A673 (cell line): Measurements from ENCODE around the gene KCP. TPM values are rescaled to one million over a fixed set of nuclear protein-coding genes. Genes with fewer than 3 reads are reported as not detected.

ENCODE experiments used
- BruUV-seq: library from RNA; stranded (reverse); fragments of 400-500 nt; replicated peaks from 2 replicates; lab custom pipeline; 2021; lab: Mats Ljungman, UMichigan
- CTCF ChIA-PET: fragments of 300-600 bp; sonication (Branson Sonifier 250); formaldehyde crosslinking; loops from one replicate; lab custom pipeline; 2022; ENCODE audit warnings: antibody characterized with exemption; lab: Charles Lee
- POLR2A ChIA-PET: fragments of 300-600 bp; sonication (Branson Sonifier 250); formaldehyde crosslinking; loops from one replicate; lab custom pipeline; 2022; ENCODE audit warnings: antibody characterized with exemption; ENCODE audit not compliant: low non-redundant PET; lab: Charles Lee
- DNase-seq: peaks from one replicate; pipeline ENCODE4 v3.0.0-alpha.2; 2015; ENCODE audit warnings: low spot score
- H3K27ac ChIP-seq: fragments of 200-600 bp; sonication (generic); 2 replicates; pipeline ENCODE4 v1.5.1; 2016; ENCODE audit warnings: mixed run types, low read depth, mild to moderate bottlenecking, mixed read lengths, antibody characterized with exemption, low read length; ENCODE audit not compliant: poor library complexity, severe bottlenecking
- H3K27me3 ChIP-seq: fragments of 200-600 bp; sonication (generic); replicated peaks from 2 replicates; pipeline ENCODE4 v1.6.1; 2017; ENCODE audit warnings: mixed run types, low read depth, mild to moderate bottlenecking, mixed read lengths, antibody characterized with exemption, low read length; ENCODE audit not compliant: insufficient read depth, poor library complexity
- H3K36me3 ChIP-seq: fragments of 200-600 bp; sonication (generic); 2 replicates; pipeline ENCODE4 v1.6.1; 2016; ENCODE audit warnings: mixed run types, mild to moderate bottlenecking, mixed read lengths, antibody characterized with exemption, low read length; ENCODE audit not compliant: insufficient read depth, poor library complexity, severe bottlenecking
- H3K4me1 ChIP-seq: fragments of 200-600 bp; sonication (generic); 2 replicates; pipeline ENCODE4 v1.6.1; 2017; ENCODE audit warnings: mixed run types, mild to moderate bottlenecking, mixed read lengths, antibody characterized with exemption, low read length; ENCODE audit not compliant: insufficient read depth, poor library complexity, severe bottlenecking
- H3K4me3 ChIP-seq: fragments of 200-600 bp; sonication (generic); 2 replicates; pipeline ENCODE4 v1.5.1; 2016; ENCODE audit warnings: low read depth, mixed run types, mild to moderate bottlenecking, mixed read lengths, low read length; ENCODE audit not compliant: poor library complexity, severe bottlenecking
- H3K9me3 ChIP-seq: fragments of 200-600 bp; sonication (generic); 2 replicates; pipeline ENCODE4 v1.6.1; 2016; ENCODE audit warnings: mixed run types, low read depth, mild to moderate bottlenecking, mixed read lengths, antibody characterized with exemption, low read length; ENCODE audit not compliant: poor library complexity, severe bottlenecking
- CTCF ChIP-seq: fragments of 300-800, 200-600 bp; sonication (generic); conservative IDR thresholded peaks from 2 replicates; pipeline ENCODE4 v1.5.1; 2017; ENCODE audit warnings: low read depth, mild to moderate bottlenecking, antibody characterized with exemption, low read length, moderate library complexity, mixed read lengths
- EZH2 ChIP-seq: fragments of 200-600 bp; sonication (generic); IDR thresholded peaks from 2 replicates; pipeline ENCODE4 v1.6.1; 2017; ENCODE audit warnings: borderline replicate concordance, low read depth, mild to moderate bottlenecking, mixed read lengths, antibody characterized with exemption, low read length; ENCODE audit not compliant: poor library complexity, severe bottlenecking
- intact Hi-C: fragments of 100-400 bp; cut with micrococcal nuclease; formaldehyde crosslinking; loops from one replicate; pipeline ENCODE4 v1.10.0; 2022; ENCODE audit not compliant: unreplicated experiment
- total RNA-seq: library from RNA; stranded (reverse); gene quantifications from 2 replicates; pipeline ENCODE4 v1.2.3, GENCODE V29; 2021

KCP gene
- total RNA-seq, 1 experiment from 2014 or later: not detected

DNA sequence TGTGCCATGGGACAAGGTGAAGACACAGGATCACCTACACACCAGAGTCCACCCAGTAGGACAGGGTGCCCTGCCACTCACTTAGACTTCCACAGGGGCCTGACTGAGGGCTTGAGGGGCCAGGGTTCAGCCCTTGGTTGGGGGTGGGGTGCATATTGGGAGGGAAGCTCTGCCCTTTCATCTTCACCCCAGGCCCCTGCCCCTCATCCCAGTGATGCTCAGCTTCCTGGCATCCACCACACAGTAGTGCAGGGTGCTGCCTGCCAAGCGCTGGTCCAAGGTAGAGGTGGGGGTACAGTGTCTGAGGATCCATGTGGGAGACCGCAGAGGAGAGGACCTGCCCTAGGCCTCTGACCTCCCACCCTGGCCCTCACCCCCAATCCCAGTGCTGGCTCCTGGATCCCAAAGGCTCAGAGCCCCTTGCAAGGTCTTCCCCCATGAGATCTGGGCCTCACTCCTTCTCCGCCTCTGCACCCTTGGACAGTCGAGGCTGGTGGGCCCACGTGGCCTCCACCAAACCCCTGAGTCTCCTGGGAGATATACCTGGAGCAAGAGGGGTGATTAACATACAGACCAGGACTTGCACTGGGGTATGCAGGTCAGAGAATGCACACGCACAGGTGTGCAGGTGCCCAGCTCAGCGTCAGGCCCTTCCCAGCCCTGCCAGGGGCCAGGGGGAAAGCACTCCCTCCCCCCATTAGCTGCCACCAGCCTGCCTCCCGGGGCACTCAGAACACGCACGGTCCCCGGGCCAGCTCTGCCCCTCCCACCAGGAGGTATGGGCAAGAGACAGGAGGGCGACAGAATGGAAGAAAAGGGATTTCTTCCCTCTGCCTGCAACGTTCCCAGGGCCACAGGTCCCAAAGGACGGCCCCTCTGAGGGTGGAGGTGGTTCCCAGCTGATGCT is 18.6 kb upstream of the KCP start:
- POLR2A ChIA-PET: no interaction called here
- DNase-seq: no peak
- no peak overlapping the region for H3K27ac ChIP-seq
- H3K4me3 ChIP-seq: no peak overlapping the region
- CTCF ChIA-PET: no interaction called here
- no TSS peak for BruUV-seq
- H3K36me3 ChIP-seq: no peaks in the 10 kb centered on the region
- H3K9me3 ChIP-seq: no peaks in the 10 kb centered on the region
- TF ChIP-seq EZH2 (no peak), CTCF (no peak)
- intact Hi-C loops: no loop called here
- H3K4me1 ChIP-seq: no peaks in the 10 kb centered on the region
- no peaks in the 10 kb centered on the region for H3K27me3 ChIP-seq

GRCh38 chr7:128928159-128928813 is 17.8 kb upstream of the KCP start:
- intact Hi-C loops: no loop called here
- no peaks in the 10 kb centered on the region for H3K9me3 ChIP-seq
- H3K27me3 ChIP-seq: no peaks in the 10 kb centered on the region
- no peak for DNase-seq
- no peak for TF ChIP-seq CTCF
- no peak for TF ChIP-seq EZH2
- no peak overlapping the region for H3K27ac ChIP-seq
- no peak overlapping the region for H3K4me3 ChIP-seq
- H3K4me1 ChIP-seq: no peaks in the 10 kb centered on the region
- no peaks in the 10 kb centered on the region for H3K36me3 ChIP-seq
- POLR2A ChIA-PET: no interaction called here
- CTCF ChIA-PET: no interaction called here
- BruUV-seq: no TSS peak

- H3K4me1 ChIP-seq: no peaks in the 10 kb centered on the region
- no TSS peak for BruUV-seq
- H3K27me3 ChIP-seq: no peaks in the 10 kb centered on the region
- no peak for DNase-seq
- ChIA-PET POLR2A (no interaction called here), CTCF (no interaction called here)
- H3K27ac ChIP-seq: no peak overlapping the region
- intact Hi-C loops: no loop called here
- no peaks in the 10 kb centered on the region for H3K9me3 ChIP-seq
- TF ChIP-seq CTCF (no peak), EZH2 (no peak)
- no peaks in the 10 kb centered on the region for H3K36me3 ChIP-seq
- H3K4me3 ChIP-seq: no peak overlapping the region
Observed at GRCh38 chr7:128924707-128925588, 14.4 kb upstream of the KCP start.
